H9 (cell line): Measurements from ENCODE around the gene PRDM8. TPM values are rescaled to one million over a fixed set of nuclear protein-coding genes. Genes with fewer than 3 reads are reported as not detected.

ENCODE experiments used
- DNase-seq: peaks from one replicate; pipeline ENCODE4 v3.0.0-alpha.2; 2017
- H2AFZ ChIP-seq: one replicate; pipeline ENCODE4 v1.6.1; 2013; ENCODE audit warnings: mild to moderate bottlenecking, low read length, control low read depth, moderate library complexity
- H2AK5ac ChIP-seq: 2 replicates; pipeline ENCODE4 v1.6.1; 2013; ENCODE audit warnings: low read length, control low read depth, mixed read lengths; ENCODE audit not compliant: insufficient read length
- H2BK120ac ChIP-seq: one replicate; pipeline ENCODE4 v1.6.1; 2013; ENCODE audit warnings: low read depth, mild to moderate bottlenecking, low read length, control low read depth, inconsistent platforms; ENCODE audit not compliant: poor library complexity, severe bottlenecking
- H2BK12ac ChIP-seq: 2 replicates; pipeline ENCODE4 v1.6.1; 2013; ENCODE audit warnings: low read length, control low read depth, mixed read lengths, low read depth; ENCODE audit not compliant: insufficient read length
- H2BK15ac ChIP-seq: 2 replicates; pipeline ENCODE4 v1.6.1; 2013; ENCODE audit warnings: low read depth, low read length, control low read depth
- H2BK20ac ChIP-seq: one replicate; pipeline ENCODE4 v1.6.1; 2013; ENCODE audit warnings: low read depth, mild to moderate bottlenecking, low read length, control low read depth, inconsistent platforms; ENCODE audit not compliant: poor library complexity, severe bottlenecking
- H2BK5ac ChIP-seq: 2 replicates; pipeline ENCODE4 v1.6.1; 2013; ENCODE audit warnings: low read length, control low read depth, mixed read lengths; ENCODE audit not compliant: insufficient read length
- H3K14ac ChIP-seq: 2 replicates; pipeline ENCODE4 v1.6.1; 2013; ENCODE audit warnings: low read length, control low read depth; ENCODE audit not compliant: insufficient read depth
- H3K18ac ChIP-seq: 2 replicates; pipeline ENCODE4 v1.6.1; 2013; ENCODE audit warnings: low read depth, mild to moderate bottlenecking, mixed read lengths, low read length, control low read depth; ENCODE audit not compliant: insufficient read length
- H3K23ac ChIP-seq: 2 replicates; pipeline ENCODE4 v1.6.1; 2013; ENCODE audit warnings: low read length, control low read depth, mixed read lengths, low read depth; ENCODE audit not compliant: insufficient read length
- H3K23me2 ChIP-seq: 2 replicates; pipeline ENCODE4 v1.6.1; 2013; ENCODE audit warnings: low read depth, mild to moderate bottlenecking, mixed read lengths, low read length, control low read depth; ENCODE audit not compliant: insufficient read length, poor library complexity, severe bottlenecking
- H3K27ac ChIP-seq: 2 replicates; pipeline ENCODE4 v1.5.1; 2013; ENCODE audit warnings: low read length, control low read depth, mixed read lengths, low read depth; ENCODE audit not compliant: insufficient read length
- H3K27me3 ChIP-seq: 2 replicates; pipeline ENCODE4 v1.6.1; 2013; ENCODE audit warnings: low read length, control low read depth, inconsistent platforms; ENCODE audit not compliant: insufficient read depth
- H3K4ac ChIP-seq: 2 replicates; pipeline ENCODE4 v1.6.1; 2013; ENCODE audit warnings: low read depth, mild to moderate bottlenecking, control low read depth, inconsistent platforms, low read length, moderate library complexity
- H3K4me1 ChIP-seq: 2 replicates; pipeline ENCODE4 v1.6.1; 2013; ENCODE audit warnings: low read length, control low read depth, inconsistent platforms; ENCODE audit not compliant: insufficient read depth
- H3K4me2 ChIP-seq: 2 replicates; pipeline ENCODE4 v1.6.1; 2013; ENCODE audit warnings: low read length, control low read depth, mixed read lengths; ENCODE audit not compliant: insufficient read length, insufficient read depth
- H3K56ac ChIP-seq: 2 replicates; pipeline ENCODE4 v1.6.1; 2013; ENCODE audit warnings: low read depth, mild to moderate bottlenecking, mixed read lengths, low read length, control low read depth; ENCODE audit not compliant: insufficient read length
- H3K79me1 ChIP-seq: 2 replicates; pipeline ENCODE4 v1.6.1; 2013; ENCODE audit warnings: low read depth, mild to moderate bottlenecking, moderate library complexity, low read length, control low read depth, inconsistent platforms; ENCODE audit not compliant: insufficient read depth, poor library complexity, severe bottlenecking
- H3K79me2 ChIP-seq: 2 replicates; pipeline ENCODE4 v1.6.1; 2013; ENCODE audit warnings: low read length, control low read depth, inconsistent platforms; ENCODE audit not compliant: insufficient read depth
- H3K9ac ChIP-seq: 2 replicates; pipeline ENCODE4 v1.6.1; 2013; ENCODE audit warnings: low read length, control low read depth, mixed read lengths; ENCODE audit not compliant: insufficient read length; ENCODE audit errors: extremely low read depth
- H3K9me3 ChIP-seq: one replicate; pipeline ENCODE4 v1.6.1; 2013; ENCODE audit warnings: low read depth, low read length, inconsistent platforms; ENCODE audit not compliant: control insufficient read depth
- H3T11ph ChIP-seq: one replicate; pipeline ENCODE4 v1.6.1; 2013; ENCODE audit warnings: mild to moderate bottlenecking, low read length, control low read depth, inconsistent platforms
- H4K20me1 ChIP-seq: one replicate; pipeline ENCODE4 v1.6.1; 2013; ENCODE audit not compliant: control insufficient read depth, insufficient read length, insufficient read depth
- H4K5ac ChIP-seq: 2 replicates; pipeline ENCODE4 v1.6.1; 2013; ENCODE audit warnings: low read depth, mild to moderate bottlenecking, mixed read lengths, low read length, control low read depth; ENCODE audit not compliant: insufficient read length
- H4K8ac ChIP-seq: replicated peaks from 2 replicates; pipeline ENCODE4 v1.6.1; 2013; ENCODE audit warnings: low read length, control low read depth, mixed read lengths, low read depth; ENCODE audit not compliant: insufficient read length
- H4K91ac ChIP-seq: 2 replicates; pipeline ENCODE4 v1.6.1; 2013; ENCODE audit warnings: low read depth, mild to moderate bottlenecking, moderate library complexity, mixed read lengths, low read length, control low read depth; ENCODE audit not compliant: insufficient read length
- H3K27ac Mint-ChIP-seq, 3 experiments: 2 replicates in 2 of 3; 3 replicates in 1 of 3; pipeline ENCODE4 v1.8.0; 2020 to 2021; ENCODE audit warnings: mixed read lengths in 3 of 3, mild to moderate bottlenecking in 1 of 3, moderate library complexity in 1 of 3
- H3K27me3 Mint-ChIP-seq: 2 replicates; pipeline ENCODE4 v1.8.0; 2021; ENCODE audit warnings: low read depth, mild to moderate bottlenecking, moderate library complexity, mixed read lengths
- H3K36me3 Mint-ChIP-seq, 3 experiments: 2 replicates in 2 of 3; 3 replicates in 1 of 3; pipeline ENCODE4 v1.8.0; 2020 to 2021; ENCODE audit warnings: low read depth in 3 of 3, mixed read lengths in 3 of 3; ENCODE audit not compliant: insufficient read depth in 1 of 3
- H3K4me1 Mint-ChIP-seq, 2 experiments: 2 replicates each; pipeline ENCODE4 v1.8.0; 2020; ENCODE audit warnings: mixed read lengths in 2 of 2
- H3K4me3 Mint-ChIP-seq, 2 experiments: 2 replicates in 1 of 2; 3 replicates in 1 of 2; pipeline ENCODE4 v1.8.0; 2020 to 2021; ENCODE audit warnings: mild to moderate bottlenecking in 2 of 2, mixed read lengths in 2 of 2, moderate library complexity in 1 of 2
- H3K9me3 Mint-ChIP-seq, 2 experiments: 2 replicates in 1 of 2; 3 replicates in 1 of 2; pipeline ENCODE4 v1.8.0; 2020; ENCODE audit warnings: mild to moderate bottlenecking in 2 of 2, mixed read lengths in 2 of 2, moderate library complexity in 1 of 2
- CTCF ChIP-seq: fragments of 200-600 bp; sonication (generic); conservative IDR thresholded peaks from 3 replicates; pipeline ENCODE4 v1.8.0; 2021; ENCODE audit warnings: antibody characterized with exemption, mild to moderate bottlenecking
- WGBS: extraction: QIAGEN DNeasy Blood & Tissue Kit; methylation state at CpG from one replicate; pipeline ENCODE4 v1.1.7; 2013; ENCODE audit warnings: missing lambda C conversion rate, low lambda C conversion rate, mixed read lengths; ENCODE audit not compliant: insufficient read length; ENCODE audit errors: extremely low coverage; 5-methylcytosine and 5-hydroxymethylcytosine counted together
- total RNA-seq: library from RNA; stranded (reverse); gene quantifications from 2 replicates; pipeline ENCODE4 v1.2.1, GENCODE V29; 2021

The PRDM8 gene
- total RNA-seq, 1 experiment from 2014 or later, result not detected

- no peak overlapping the region for H3K4me3 Mint-ChIP-seq
- no CpG with 5 or more reads among the region's 2 CpGs for WGBS
These were observed 28.3 kb downstream of the PRDM8 start for GRCh38 chr4:80225595-80225994.

More at GRCh38 chr4:80225595-80225994, 28.3 kb downstream of the PRDM8 start:
- Histone ChIP-seq H3K4me1 (no peaks in the 10 kb centered on the region), H3K79me2 (no peaks in the 10 kb centered on the region), H2BK20ac (no peak overlapping the region), H2BK15ac (no peak overlapping the region), H3K56ac (no peak overlapping the region), H3K9ac (no peak overlapping the region), H2AFZ (no peak overlapping the region), H3K23ac (no peak overlapping the region), H3K23me2 (no peaks in the 10 kb centered on the region), H3K79me1 (no peaks in the 10 kb centered on the region), H3K9me3 (no peaks in the 10 kb centered on the region), H2AK5ac (no peak overlapping the region), H4K20me1 (no peaks in the 10 kb centered on the region), H2BK120ac (no peak overlapping the region), H3K27ac (no peak overlapping the region), H4K91ac (no peak overlapping the region), H3K4ac (no peak overlapping the region), H2BK12ac (no peak overlapping the region), H2BK5ac (no peak overlapping the region), H3K4me2 (no peak overlapping the region), H3K18ac (no peak overlapping the region), H4K5ac (no peak overlapping the region), H3K27me3 (no peaks in the 10 kb centered on the region), H3K14ac (no peak overlapping the region), H3T11ph (no peak overlapping the region), H4K8ac (no peak overlapping the region)
- TF ChIP-seq CTCF, result no peak
- no peaks in the 10 kb centered on the region for H3K9me3 Mint-ChIP-seq
- no peak for DNase-seq
- no peak overlapping the region for H3K27ac Mint-ChIP-seq
- H3K27me3 Mint-ChIP-seq, result peaks cover 27% of the 10 kb centered on the region
- no peaks in the 10 kb centered on the region for H3K4me1 Mint-ChIP-seq
- H3K36me3 Mint-ChIP-seq, result no peaks in the 10 kb centered on the region
